NT2/D1 (cell line): ENCODE results near the gene MBP.

Experiments
- DNase-seq: peaks from one replicate; pipeline ENCODE4 v3.0.0-alpha.2; 2011; ENCODE audit warnings: low read depth, low spot score
- H3K27me3 ChIP-seq: 2 replicates; pipeline ENCODE4 v1.6.0; 2011; ENCODE audit warnings: mild to moderate bottlenecking; ENCODE audit not compliant: insufficient read length, insufficient read depth
- H3K36me3 ChIP-seq: 2 replicates; pipeline ENCODE4 v1.6.1; 2011; ENCODE audit warnings: mild to moderate bottlenecking, low read length, mixed read lengths; ENCODE audit not compliant: insufficient read depth, insufficient read length
- H3K4me1 ChIP-seq: 2 replicates; pipeline ENCODE4 v1.5.1; 2011; ENCODE audit not compliant: insufficient read depth, insufficient read length
- H3K4me3 ChIP-seq: 2 replicates; pipeline ENCODE4 v1.5.1; 2011; ENCODE audit warnings: low read depth; ENCODE audit not compliant: insufficient read length
- H3K9ac ChIP-seq: 2 replicates; pipeline ENCODE4 v1.6.0; 2011; ENCODE audit warnings: low read depth; ENCODE audit not compliant: insufficient read length
- H3K9me3 ChIP-seq: 2 replicates; pipeline ENCODE4 v1.5.1; 2011; ENCODE audit warnings: mild to moderate bottlenecking, low read length; ENCODE audit not compliant: insufficient read depth
- SUZ12 ChIP-seq: IDR thresholded peaks from 2 replicates; pipeline ENCODE4 v1.6.1; 2011; ENCODE audit not compliant: insufficient read length, insufficient read depth; ENCODE audit errors: extremely low read depth
- YY1 ChIP-seq: IDR thresholded peaks from 2 replicates; pipeline ENCODE4 v1.6.1; 2011; ENCODE audit not compliant: insufficient read length, insufficient read depth
- ZNF274 ChIP-seq: IDR thresholded peaks from 2 replicates; pipeline ENCODE4 v1.6.1; 2011; ENCODE audit warnings: mild to moderate bottlenecking, low read depth, low read length

Gene MBP

DNA sequence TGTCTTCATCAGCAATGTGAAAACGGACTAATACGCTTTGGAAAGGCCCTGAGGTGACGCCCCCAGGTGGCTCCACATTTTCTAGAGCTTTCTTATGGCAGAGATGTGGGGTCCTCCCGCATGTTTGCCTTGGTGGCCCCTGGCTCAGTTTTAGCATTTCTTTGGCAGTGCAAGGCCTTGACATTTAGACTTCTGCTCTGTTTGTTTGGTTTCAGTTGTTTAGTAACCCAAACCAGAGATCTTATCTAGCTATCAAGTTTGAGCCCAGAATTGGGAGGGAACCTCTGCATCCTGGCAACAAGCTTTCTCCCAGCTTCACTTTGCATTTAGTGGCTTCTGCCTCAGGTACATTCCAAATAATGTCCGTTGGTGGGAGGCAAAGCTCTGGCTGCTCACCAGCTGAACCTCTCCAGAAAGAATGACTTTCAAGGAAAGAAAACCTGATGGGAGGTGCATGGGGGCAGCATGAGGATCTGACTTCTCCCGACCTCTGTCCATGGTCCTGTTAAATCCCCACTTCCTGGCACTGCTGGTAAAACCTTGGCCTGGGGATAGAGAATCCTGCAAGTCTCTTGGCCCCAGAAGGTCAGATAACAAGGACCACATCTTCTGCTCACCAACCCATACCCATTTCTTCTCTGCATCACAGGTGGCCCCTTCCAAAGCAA, 12.0 kb upstream of the MBP start:
- H3K9me3 ChIP-seq = peaks cover 27% of the 10 kb centered on the region; the same call in 1 of the 2 replicates
- DNase-seq = no peak
- TF ChIP-seq ZNF274 (no peak), SUZ12 (no peak), YY1 (no peak)
- H3K9ac ChIP-seq = no peak overlapping the region
- H3K4me3 ChIP-seq = no peak overlapping the region
- no peaks in the 10 kb centered on the region for H3K4me1 ChIP-seq
- no peaks in the 10 kb centered on the region for H3K27me3 ChIP-seq
- no peaks in the 10 kb centered on the region for H3K36me3 ChIP-seq

GRCh38 chr18:77144046-77144445, 11.5 kb upstream of the MBP start:
- no peaks in the 10 kb centered on the region for H3K4me1 ChIP-seq
- TF ChIP-seq ZNF274 = no peak
- TF ChIP-seq YY1 = no peak
- no peak for TF ChIP-seq SUZ12
- DNase-seq = no peak
- no peak overlapping the region for H3K9ac ChIP-seq
- no peak overlapping the region for H3K4me3 ChIP-seq
- no peaks in the 10 kb centered on the region for H3K27me3 ChIP-seq
- peaks cover 27% of the 10 kb centered on the region; the same call in 1 of the 2 replicates for H3K9me3 ChIP-seq
- no peaks in the 10 kb centered on the region for H3K36me3 ChIP-seq

DNA sequence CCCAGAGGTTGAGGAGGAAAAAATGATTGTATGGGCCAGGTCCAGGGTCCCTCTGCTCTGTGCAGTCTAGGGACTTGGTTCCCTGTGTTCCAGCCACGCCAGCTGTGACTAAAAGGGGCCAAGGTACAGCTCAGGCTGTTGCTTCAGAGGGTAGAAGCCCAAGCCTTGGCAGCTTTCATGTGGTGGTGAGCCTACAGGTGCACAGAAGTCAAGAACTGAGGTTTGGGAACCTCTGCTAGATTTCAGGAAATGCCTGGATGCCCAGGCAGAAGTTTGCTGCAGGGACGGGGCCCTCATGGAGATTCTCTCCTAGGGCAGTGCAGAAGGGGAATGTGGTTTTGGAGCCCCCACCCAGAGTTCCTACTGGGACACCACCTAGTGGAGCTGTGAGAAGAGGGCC, 10.6 kb upstream of the MBP start:
- Histone ChIP-seq H3K4me3 (no peak overlapping the region), H3K36me3 (no peaks in the 10 kb centered on the region), H3K9ac (no peak overlapping the region), H3K4me1 (no peaks in the 10 kb centered on the region), H3K9me3 (peaks cover 27% of the 10 kb centered on the region; the same call in 1 of the 2 replicates), H3K27me3 (no peaks in the 10 kb centered on the region)
- no peak for DNase-seq
- TF ChIP-seq YY1 = no peak
- TF ChIP-seq ZNF274 = no peak
- no peak for TF ChIP-seq SUZ12

DNA sequence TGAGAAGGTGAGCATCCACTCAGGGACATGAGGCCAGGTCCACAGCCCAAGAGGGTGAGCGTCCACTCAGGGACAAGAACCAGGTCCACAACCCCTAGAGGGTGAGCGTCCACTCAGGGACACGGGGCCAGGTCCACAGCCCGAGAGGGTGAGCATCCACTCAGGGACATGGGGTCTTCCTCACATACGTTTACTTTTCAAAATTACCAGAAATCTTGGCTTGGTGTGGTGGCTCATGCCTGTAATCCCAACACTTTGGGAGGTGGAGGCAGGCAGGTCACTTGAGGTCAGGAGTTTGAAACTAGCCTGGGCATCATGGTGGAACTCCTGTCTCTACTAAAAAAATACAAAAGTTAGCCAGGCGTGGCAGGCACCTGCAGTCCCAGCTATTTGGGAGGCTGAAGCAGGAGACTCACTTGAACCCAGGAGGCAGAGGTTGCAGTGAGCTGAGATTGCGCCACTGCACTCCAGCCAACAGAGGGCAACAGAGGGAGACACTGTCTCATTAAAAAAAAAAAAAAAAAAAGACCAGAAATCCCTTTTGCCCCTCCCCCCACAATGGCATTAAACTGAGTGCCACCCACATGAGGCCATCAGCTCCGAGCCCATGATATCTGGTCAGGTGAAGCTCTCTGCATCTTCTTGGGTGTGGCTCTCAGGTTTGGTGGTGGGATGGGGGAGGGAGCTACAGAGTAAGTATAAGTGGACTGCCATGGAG, 9.0 kb upstream of the MBP start:
- Histone ChIP-seq H3K9ac (no peak overlapping the region), H3K4me1 (no peaks in the 10 kb centered on the region), H3K27me3 (no peaks in the 10 kb centered on the region), H3K36me3 (no peaks in the 10 kb centered on the region), H3K9me3 (peaks cover 27% of the 10 kb centered on the region; the same call in 1 of the 2 replicates), H3K4me3 (no peak overlapping the region)
- no peak for TF ChIP-seq ZNF274
- no peak for TF ChIP-seq YY1
- no peak for TF ChIP-seq SUZ12
- no peak for DNase-seq

- Histone ChIP-seq H3K4me3 (no peak overlapping the region), H3K9ac (no peak overlapping the region), H3K9me3 (peaks cover 27% of the 10 kb centered on the region; the same call in 1 of the 2 replicates), H3K27me3 (peaks cover 1% of the 10 kb centered on the region), H3K36me3 (no peaks in the 10 kb centered on the region), H3K4me1 (no peaks in the 10 kb centered on the region)
- TF ChIP-seq ZNF274 (no peak), YY1 (no peak), SUZ12 (no peak)
- no peak for DNase-seq
These were observed 8.0 kb upstream of the MBP start for GRCh38 chr18:77140439-77141109.

DNA sequence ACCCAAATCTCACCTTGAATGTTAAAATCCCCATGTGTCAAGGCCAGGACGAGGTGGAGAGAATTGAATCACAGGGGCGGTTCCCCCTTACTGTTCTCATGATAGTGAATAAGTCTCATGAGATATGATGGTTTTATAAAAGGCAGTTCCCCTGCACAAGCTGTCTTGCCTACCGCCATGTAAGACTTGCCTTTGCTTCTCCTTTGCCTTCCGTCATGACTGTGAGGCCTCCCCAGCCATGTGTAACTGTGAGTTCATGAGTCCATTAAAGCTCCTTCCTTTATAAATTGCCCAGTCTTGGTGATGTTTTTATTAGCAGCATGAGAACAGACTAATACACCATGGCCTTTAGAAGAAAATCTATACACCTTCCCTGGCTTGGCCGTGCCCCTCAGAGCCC, 7.4 kb upstream of the MBP start:
- H3K27me3 ChIP-seq = peaks cover 5% of the 10 kb centered on the region
- DNase-seq = no peak
- TF ChIP-seq YY1 = no peak
- no peak overlapping the region for H3K4me3 ChIP-seq
- no peak overlapping the region for H3K9ac ChIP-seq
- no peaks in the 10 kb centered on the region for H3K4me1 ChIP-seq
- no peaks in the 10 kb centered on the region for H3K36me3 ChIP-seq
- H3K9me3 ChIP-seq = peaks cover 27% of the 10 kb centered on the region; the same call in 1 of the 2 replicates

- Histone ChIP-seq H3K36me3 (no peaks in the 10 kb centered on the region), H3K27me3 (peaks cover 8% of the 10 kb centered on the region), H3K4me3 (no peak overlapping the region), H3K9ac (no peak overlapping the region), H3K9me3 (peaks cover 27% of the 10 kb centered on the region; the same call in 1 of the 2 replicates), H3K4me1 (no peaks in the 10 kb centered on the region)
- TF ChIP-seq ZNF274 = no peak
- no peak for TF ChIP-seq SUZ12
- TF ChIP-seq YY1 = no peak
- DNase-seq = no peak
These were observed 7.0 kb upstream of the MBP start for GRCh38 chr18:77139619-77140018.
